CD4-positive, alpha-beta T cell treated with Interleukin-6 for 4 hours (primary cell): ENCODE measurements around the gene SEL1L3.

ENCODE experiments used
- DNase-seq: peaks from one replicate; pipeline ENCODE4 v3.0.0-alpha.2; 2020; ENCODE audit warnings: mixed read lengths

SEL1L3 gene

GRCh38 chr4:25727711-25728493 is 134.9 kb downstream of the SEL1L3 start:
- no peak for DNase-seq

GRCh38 chr4:25725870-25726269 is 136.9 kb downstream of the SEL1L3 start:
- no peak for DNase-seq

GRCh38 chr4:25723409-25723808 is 139.4 kb downstream of the SEL1L3 start:
- no peak for DNase-seq

GRCh38 chr4:25722964-25723363 is 139.8 kb downstream of the SEL1L3 start:
- no peak for DNase-seq

- DNase-seq = no peak
These were observed 149.0 kb downstream of the SEL1L3 start for GRCh38 chr4:25713812-25714211.

- no peak for DNase-seq
These were observed 150.2 kb downstream of the SEL1L3 start for GRCh38 chr4:25712611-25713010.

GRCh38 chr4:25710637-25711036 is 152.2 kb downstream of the SEL1L3 start:
- no peak for DNase-seq

GRCh38 chr4:25704516-25704915 is 158.3 kb downstream of the SEL1L3 start:
- DNase-seq = no peak

- no peak for DNase-seq
These were observed 158.9 kb downstream of the SEL1L3 start for GRCh38 chr4:25703731-25704388.

GRCh38 chr4:25702848-25703247 is 159.9 kb downstream of the SEL1L3 start:
- DNase-seq = no peak

- no peak for DNase-seq
These were observed 162.1 kb downstream of the SEL1L3 start for GRCh38 chr4:25700661-25701060.

GRCh38 chr4:25697516-25697915 is 165.3 kb downstream of the SEL1L3 start:
- DNase-seq = no peak
